ENCODE measurements around the gene LRRC3C. TPM values are rescaled to one million over a fixed set of nuclear protein-coding genes. Genes with fewer than 3 reads are reported as not detected.

Gene LRRC3C
- polyA plus RNA-seq, 1 experiment = not detected

GRCh38 chr17:39981766-39982375 lies 54.3 kb downstream of the LRRC3C start:
- TF ChIP-seq CTCF (IDR thresholded peaks at IDR 0.05; ENCODE audit: insufficient read depth, low read depth, low read length) = no peak
- DNase-seq (ENCODE audit: low read depth) = no peak
- POLR2A ChIA-PET = interaction anchor here (0.6 kb wide), 1 partner anchor 74 kb away, joined by 3 read pairs; no protein-coding TSS in a partner anchor
- Histone ChIP-seq H3K27me3 (ENCODE audit: control insufficient read depth, insufficient read depth, low read length) (no peaks in the 10 kb centered on the region), H3K36me3 (ENCODE audit: control insufficient read depth, insufficient read depth, low read length) (peaks cover 19% of the 10 kb centered on the region), H3K4me3 (ENCODE audit: low read depth, low read length) (peak overlapping the region; percentile 75)
- CTCF ChIA-PET = interaction anchor here (0.9 to 5.5 kb wide), 6 partner anchors 24 to 109 kb away, joined by 3 to 51 read pairs (median 3); no protein-coding TSS in a partner anchor

- H3K27me3 ChIP-seq (ENCODE audit: control insufficient read depth, insufficient read depth, low read length) = no peaks in the 10 kb centered on the region
- no peak overlapping the region for H3K4me3 ChIP-seq (ENCODE audit: low read depth, low read length)
- TF ChIP-seq CTCF (IDR thresholded peaks at IDR 0.05; ENCODE audit: insufficient read depth, low read depth, low read length) = no peak
- CTCF ChIA-PET = no interaction called here
- POLR2A ChIA-PET = no interaction called here
- DNase-seq (ENCODE audit: low read depth) = no peak
- peaks cover 55% of the 10 kb centered on the region for H3K36me3 ChIP-seq (ENCODE audit: control insufficient read depth, insufficient read depth, low read length)
These were observed 60.8 kb downstream of the LRRC3C start for GRCh38 chr17:39988206-39988810.

- Histone ChIP-seq H3K27me3 (ENCODE audit: control insufficient read depth, insufficient read depth, low read length) (no peaks in the 10 kb centered on the region), H3K4me3 (ENCODE audit: low read depth, low read length) (no peak overlapping the region), H3K36me3 (ENCODE audit: control insufficient read depth, insufficient read depth, low read length) (peaks cover 35% of the 10 kb centered on the region)
- POLR2A ChIA-PET = no interaction called here
- no peak for DNase-seq (ENCODE audit: low read depth)
- TF ChIP-seq CTCF (IDR thresholded peaks at IDR 0.05; ENCODE audit: insufficient read depth, low read depth, low read length) = no peak
- CTCF ChIA-PET = interaction anchor here (1.2 kb wide), 1 partner anchor 19 kb away, joined by 3 read pairs; no protein-coding TSS in a partner anchor
These were observed 66.9 kb downstream of the LRRC3C start for GRCh38 chr17:39994448-39994847.

Other genes with a start within 250 kb of the LRRC3C start
- 11.4 and 20.3 TPM in 2 replicates for gene PGAP3, start 239.7 kb upstream of the LRRC3C start, polyA plus RNA-seq (2011; rRNA removed)
- gene ERBB2, start 227.7 kb upstream of the LRRC3C start, polyA plus RNA-seq (2011; rRNA removed) = 22.8 and 35.4 TPM in 2 replicates
- gene MIEN1, start 197.2 kb upstream of the LRRC3C start, polyA plus RNA-seq (2011; rRNA removed) = 61.4 and 78.9 TPM in 2 replicates
- gene GRB7, start 189.8 kb upstream of the LRRC3C start, polyA plus RNA-seq (2011; rRNA removed) = 0.09 and 0.23 TPM in 2 replicates
- gene IKZF3, start 63.4 kb upstream of the LRRC3C start, polyA plus RNA-seq (2011; rRNA removed) = not detected in 2 replicates
- not detected in 2 replicates for gene ZPBP2, start 59.5 kb upstream of the LRRC3C start, polyA plus RNA-seq (2011; rRNA removed)
- gene GSDMB, start 9.1 kb upstream of the LRRC3C start, polyA plus RNA-seq (2011; rRNA removed) = 3.8 and 5.1 TPM in 2 replicates
- 78.3 and 96.7 TPM in 2 replicates for gene ORMDL3, start 131 bp upstream of the LRRC3C start, polyA plus RNA-seq (2011; rRNA removed)
- not detected in 2 replicates for gene GSDMA, start 35.3 kb downstream of the LRRC3C start, polyA plus RNA-seq (2011; rRNA removed)
- gene PSMD3, start 53.1 kb downstream of the LRRC3C start, polyA plus RNA-seq (2011; rRNA removed) = 57.0 and 104 TPM in 2 replicates
- not detected in 2 replicates for gene CSF3, start 87.7 kb downstream of the LRRC3C start, polyA plus RNA-seq (2011; rRNA removed)
- gene MED24, start 126.7 kb downstream of the LRRC3C start, polyA plus RNA-seq (2011; rRNA removed) = 40.1 and 55.2 TPM in 2 replicates
- 32.1 and 43.3 TPM in 2 replicates for gene THRA, start 135.2 kb downstream of the LRRC3C start, polyA plus RNA-seq (2011; rRNA removed)
- 1.9 and 2.3 TPM in 2 replicates for gene NR1D1, start 172.9 kb downstream of the LRRC3C start, polyA plus RNA-seq (2011; rRNA removed)
- 36.7 and 69.0 TPM in 2 replicates for gene MSL1, start 194.2 kb downstream of the LRRC3C start, polyA plus RNA-seq (2011; rRNA removed)
- gene CASC3, start 212.8 kb downstream of the LRRC3C start, polyA plus RNA-seq (2011; rRNA removed) = 27.8 and 35.1 TPM in 2 replicates
- 2.3 and 3.8 TPM in 2 replicates for gene RAPGEFL1, start 249.7 kb downstream of the LRRC3C start, polyA plus RNA-seq (2011; rRNA removed)